T-cell (primary cell): ENCODE measurements around the gene TMEM30B. TPM values are rescaled to one million over a fixed set of nuclear protein-coding genes. Genes with fewer than 3 reads are reported as not detected.
"Not testable (repeated sequence)": the region's sequence is repeated elsewhere in the genome, so short reads cannot be mapped to it uniquely, and the experiment has no call there.

Experiments
- ATAC-seq, 4 experiments: fragments of 200-7000 bp in 3 of 4; fragments of 150-1000 bp in 1 of 4; cut with Tn5 transposase; replicated peaks in 1 of 4; 1 replicate in 3 of 4; 2 replicates in 1 of 4; pipeline ENCODE4 v1.10.0; 2021; ENCODE audit warnings: moderate library complexity in 3 of 4, mild to moderate bottlenecking in 2 of 4, moderate number of reproducible peaks in 1 of 4
- CTCF ChIA-PET, 2 donors: fragments of 300-600 bp; sonication (Branson Sonifier 250); formaldehyde crosslinking; loops; one replicate each; lab custom pipeline; 2022; ENCODE audit warnings: antibody characterized with exemption in 2 of 2; lab: Charles Lee
- POLR2A ChIA-PET, 2 donors: fragments of 300-600 bp; sonication (Branson Sonifier 250); formaldehyde crosslinking; loops; one replicate each; lab custom pipeline; 2022; ENCODE audit warnings: antibody characterized with exemption in 2 of 2; lab: Charles Lee
- DNase-seq, 35 experiments: peaks; one replicate each; pipeline versions ENCODE4 v3.0.0 to v3.0.0-alpha.2; 2013 to 2023
- H3K27ac ChIP-seq: one replicate; pipeline ENCODE4 v1.5.1; 2013; ENCODE audit warnings: low read length
- H3K27me3 ChIP-seq, 2 experiments: replicated peaks in 1 of 2; 1 replicate in 1 of 2; 2 replicates in 1 of 2; pipeline versions ENCODE4 v1.6.1 to v1.7.0; 2013; ENCODE audit warnings: low read length in 1 of 2, mixed read lengths in 1 of 2; ENCODE audit not compliant: control insufficient read depth in 2 of 2, insufficient read depth in 2 of 2; ENCODE audit errors: extremely low read depth in 1 of 2
- H3K36me3 ChIP-seq, 2 donors: 1 replicate in 1 of 2; 2 replicates in 1 of 2; pipeline versions ENCODE4 v1.6.1 to v1.7.0; 2013; ENCODE audit warnings: low read length in 1 of 2; ENCODE audit not compliant: control insufficient read depth in 2 of 2, insufficient read depth in 1 of 2; ENCODE audit errors: extremely low read depth in 1 of 2
- H3K4me1 ChIP-seq, 2 experiments: 1 replicate in 1 of 2; 2 replicates in 1 of 2; pipeline versions ENCODE4 v1.6.1 to v1.7.0; 2013; ENCODE audit warnings: low read length in 2 of 2, mixed read lengths in 1 of 2; ENCODE audit not compliant: insufficient read depth in 2 of 2, control insufficient read depth in 1 of 2; ENCODE audit errors: extremely low read depth in 1 of 2
- H3K4me3 ChIP-seq, 2 donors: 1 replicate in 1 of 2; 2 replicates in 1 of 2; pipeline versions ENCODE4 v1.5.1 to v1.7.0; 2013; ENCODE audit warnings: mild to moderate bottlenecking in 2 of 2, low read length in 1 of 2, moderate library complexity in 1 of 2; ENCODE audit not compliant: control insufficient read depth in 1 of 2; ENCODE audit errors: extremely low read depth in 1 of 2
- H3K9me3 ChIP-seq: 2 replicates; pipeline ENCODE4 v1.7.0; 2013
- H3K27ac Mint-ChIP-seq, 2 donors: one replicate each; pipeline ENCODE4 v1.8.0; 2020 to 2021; ENCODE audit warnings: mild to moderate bottlenecking in 2 of 2, mixed read lengths in 2 of 2
- H3K27me3 Mint-ChIP-seq, 2 donors: one replicate each; pipeline ENCODE4 v1.8.0; 2021 to 2022; ENCODE audit warnings: mixed read lengths in 2 of 2
- H3K36me3 Mint-ChIP-seq: one replicate; pipeline ENCODE4 v1.8.0; 2021; ENCODE audit warnings: mixed read lengths
- H3K4me1 Mint-ChIP-seq, 3 donors: one replicate each; pipeline ENCODE4 v1.8.0; 2020 to 2022; ENCODE audit warnings: mixed read lengths in 3 of 3, mild to moderate bottlenecking in 1 of 3
- H3K4me3 Mint-ChIP-seq, 3 donors: one replicate each; pipeline ENCODE4 v1.8.0; 2020 to 2022; ENCODE audit warnings: mild to moderate bottlenecking in 3 of 3, mixed read lengths in 3 of 3, moderate library complexity in 3 of 3
- H3K9me3 Mint-ChIP-seq, 3 donors: one replicate each; pipeline ENCODE4 v1.8.0; 2020 to 2022; ENCODE audit warnings: mixed read lengths in 3 of 3
- WGBS: methylation state at CpG from one replicate; pipeline ENCODE4 v1.1.5; 2013; ENCODE audit warnings: missing lambda C conversion rate; ENCODE audit not compliant: insufficient coverage; 5-methylcytosine and 5-hydroxymethylcytosine counted together
- total RNA-seq, 35 experiments: library from RNA in 6 of 35; stranded (reverse) in 6 of 35; fragments of 120-200 nt in 1 of 35; gene quantifications; one replicate each; pipeline versions ENCODE4 v1.2.1 to v1.2.4 and lab custom pipeline; 2013 to 2026

The TMEM30B gene
- total RNA-seq, 5 donors from 2014 or later (not counting 1 experiment from before 2014, with no cell fraction given) = 2.1 to 8.6 (median 2.9) TPM

DNA sequence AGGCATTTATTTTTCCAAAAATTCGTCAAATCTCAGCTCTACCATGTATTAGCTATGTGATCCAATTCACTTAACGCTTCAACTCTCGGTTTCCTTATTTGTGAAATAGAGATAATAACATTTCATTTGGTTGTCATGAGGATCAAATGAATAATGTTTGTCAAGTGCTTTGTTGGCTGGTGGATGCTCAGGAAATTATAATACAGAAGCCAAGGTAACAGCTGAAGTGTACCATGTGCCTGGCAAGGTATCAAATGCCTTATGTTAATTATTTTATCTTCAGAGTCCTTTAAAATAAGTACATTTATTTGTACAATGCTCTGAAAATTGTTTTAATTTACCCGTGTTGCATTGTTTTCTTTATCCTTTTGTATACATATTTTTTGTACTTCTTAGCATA lies 34.2 kb upstream of the TMEM30B start:
- H3K27ac ChIP-seq = no peak overlapping the region
- no peak for ATAC-seq
- H3K27me3 ChIP-seq = no peaks in the 10 kb centered on the region
- H3K9me3 ChIP-seq = no peaks in the 10 kb centered on the region
- Mint-ChIP-seq H3K27me3 (no peaks in the 10 kb centered on the region), H3K27ac (no peak overlapping the region), H3K4me3 (no peak overlapping the region), H3K36me3 (peaks cover 32% of the 10 kb centered on the region), H3K9me3 (peaks cover 11 to 32% (median 20%) of the 10 kb centered on the region in 3 donors), H3K4me1 (peaks cover 0 to 1% (median 0%) of the 10 kb centered on the region in 3 donors)
- H3K4me3 ChIP-seq = no peak overlapping the region
- DNase-seq = no peak
- CTCF ChIA-PET = interaction anchor here in 1 of 2 donors (0.6 to 1.3 kb wide), 3 partner anchors 23 to 158 kb away, joined by 3 to 4 read pairs (median 4); no protein-coding TSS in a partner anchor
- POLR2A ChIA-PET = interaction anchor here in 1 of 2 donors (0.8 kb wide), 1 partner anchor 80 kb away, joined by 3 read pairs; no protein-coding TSS in a partner anchor
- WGBS = no CpG with 5 or more reads among the region's 4 CpGs
- peaks cover 0 to under 1% of the 10 kb centered on the region in 2 experiments for H3K4me1 ChIP-seq
- no peaks in the 10 kb centered on the region for H3K36me3 ChIP-seq

DNA sequence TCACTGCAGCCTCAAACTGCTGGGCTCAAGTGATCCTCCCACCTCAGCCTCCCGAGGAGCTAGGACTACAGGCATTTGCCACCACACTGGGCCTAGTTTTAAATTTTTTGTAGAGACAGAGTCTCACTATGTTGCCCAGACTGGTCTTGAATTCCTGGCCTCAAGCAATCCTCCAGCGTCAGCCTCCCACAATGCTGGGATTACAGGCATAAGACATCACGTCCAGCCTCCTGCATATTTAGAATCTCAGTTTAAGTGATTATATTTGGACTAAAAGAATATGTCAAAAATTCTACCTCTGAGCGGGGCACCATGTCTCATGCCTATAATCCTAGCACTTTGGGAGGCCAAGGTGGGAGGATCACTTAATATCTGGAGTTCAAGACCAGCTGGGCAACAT lies 27.6 kb upstream of the TMEM30B start:
- not testable (repeated sequence) for H3K36me3 ChIP-seq, ATAC-seq, H3K4me1 ChIP-seq, DNase-seq, H3K9me3 ChIP-seq, H3K27ac Mint-ChIP-seq, H3K27me3 ChIP-seq, H3K27ac ChIP-seq, H3K27me3 Mint-ChIP-seq, H3K4me3 ChIP-seq
- WGBS = 100% methylated on average over 1 of the region's 4 CpGs
- H3K4me3 Mint-ChIP-seq = peak overlapping the region in 1 of 3 donors; percentile 37
- peaks cover 13 to 39% (median 26%) of the 10 kb centered on the region in 3 donors for H3K9me3 Mint-ChIP-seq
- H3K4me1 Mint-ChIP-seq = peaks cover 19 to 22% (median 19%) of the 10 kb centered on the region in 3 donors
- H3K36me3 Mint-ChIP-seq = peaks cover 52% of the 10 kb centered on the region
- ChIA-PET POLR2A (interaction anchor here in 1 of 2 donors (0.5 kb wide), 1 partner anchor 18 kb away, joined by 6 read pairs; no protein-coding TSS in a partner anchor), CTCF (interaction anchor here (0.6 to 1.3 kb wide), 3 partner anchors 24 to 120 kb away, joined by 3 read pairs; no protein-coding TSS in a partner anchor)

DNA sequence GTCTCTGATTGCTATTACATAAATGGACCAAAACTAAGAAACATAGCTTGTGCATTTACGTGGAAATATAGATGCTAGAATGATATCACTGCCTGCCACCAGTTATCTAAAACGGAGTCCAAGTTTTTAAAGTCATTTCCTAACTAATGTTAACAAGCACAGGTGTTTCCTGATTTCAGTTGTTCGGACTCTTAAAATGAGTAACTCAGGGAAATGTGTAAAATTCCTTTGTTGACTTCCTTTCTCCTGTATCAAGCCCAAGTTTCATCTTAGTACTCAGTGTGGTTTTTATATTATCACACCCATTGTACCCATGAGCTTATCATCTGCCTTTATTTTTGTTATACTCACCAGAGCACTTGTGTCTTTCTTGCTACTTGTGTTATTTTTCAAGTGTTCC lies 27.1 kb upstream of the TMEM30B start:
- WGBS = no CpG with 5 or more reads among the region's 3 CpGs
- Histone ChIP-seq H3K4me1 (peaks cover 9 to 10% of the 10 kb centered on the region in 2 experiments), H3K27me3 (no peaks in the 10 kb centered on the region), H3K27ac (no peak overlapping the region), H3K4me3 (no peak overlapping the region), H3K36me3 (peaks cover 0 to 6% of the 10 kb centered on the region in 2 donors), H3K9me3 (peaks cover 4% of the 10 kb centered on the region)
- POLR2A ChIA-PET = no interaction called here
- Mint-ChIP-seq H3K27me3 (no peaks in the 10 kb centered on the region), H3K4me3 (no peak overlapping the region), H3K36me3 (peaks cover 48% of the 10 kb centered on the region), H3K4me1 (peaks cover 19 to 22% (median 19%) of the 10 kb centered on the region in 3 donors), H3K9me3 (peaks cover 13 to 35% (median 24%) of the 10 kb centered on the region in 3 donors), H3K27ac (no peak overlapping the region)
- DNase-seq (no peak), ATAC-seq (no peak)
- CTCF ChIA-PET = interaction anchor here (0.6 to 1.3 kb wide), 4 partner anchors 17 to 120 kb away, joined by 3 read pairs; no protein-coding TSS in a partner anchor

- ATAC-seq (no peak), DNase-seq (no peak)
- WGBS = no CpG with 5 or more reads among the region's 2 CpGs
- POLR2A ChIA-PET = interaction anchor here (0.5 to 1.0 kb wide), 7 partner anchors 12 to 564 kb away, joined by 3 to 8 read pairs (median 3); no protein-coding TSS in a partner anchor
- Mint-ChIP-seq H3K27ac (no peak overlapping the region), H3K4me3 (no peak overlapping the region), H3K36me3 (peaks cover 37% of the 10 kb centered on the region), H3K27me3 (no peaks in the 10 kb centered on the region), H3K4me1 (peaks cover 25 to 36% (median 25%) of the 10 kb centered on the region in 3 donors), H3K9me3 (peaks cover 5 to 15% (median 9%) of the 10 kb centered on the region in 3 donors)
- CTCF ChIA-PET = interaction anchor here (0.5 to 1.0 kb wide), 11 partner anchors 14 to 898 kb away, joined by 3 to 4 read pairs (median 3); no protein-coding TSS in a partner anchor
- Histone ChIP-seq H3K27me3 (no peaks in the 10 kb centered on the region), H3K27ac (no peak overlapping the region), H3K4me1 (peaks cover 10 to 14% of the 10 kb centered on the region in 2 experiments), H3K9me3 (peaks cover 4% of the 10 kb centered on the region), H3K4me3 (no peak overlapping the region), H3K36me3 (peaks cover 0 to 6% of the 10 kb centered on the region in 2 donors)
Measured at GRCh38 chr14:61304688-61305087, 23.6 kb upstream of the TMEM30B start.

GRCh38 chr14:61300754-61301153 lies 19.6 kb upstream of the TMEM30B start:
- ChIA-PET CTCF (no interaction called here), POLR2A (interaction anchor here in 1 of 2 donors (0.5 to 0.6 kb wide), 2 partner anchors 19 to 23 kb away, joined by 3 read pairs; no protein-coding TSS in a partner anchor)
- no peaks in the 10 kb centered on the region for H3K36me3 ChIP-seq
- H3K4me3 ChIP-seq = no peak overlapping the region
- Mint-ChIP-seq H3K9me3 (peaks cover 0 to 10% (median 4%) of the 10 kb centered on the region in 3 donors), H3K27ac (peak overlapping the region in 1 of 2 donors; percentile 3), H3K4me1 (peaks cover 46 to 53% (median 48%) of the 10 kb centered on the region in 3 donors), H3K4me3 (no peak overlapping the region), H3K36me3 (peaks cover 18% of the 10 kb centered on the region), H3K27me3 (no peaks in the 10 kb centered on the region)
- H3K9me3 ChIP-seq = no peaks in the 10 kb centered on the region
- H3K27me3 ChIP-seq = no peaks in the 10 kb centered on the region
- WGBS = 94% methylated on average over 3 of the region's 7 CpGs
- ATAC-seq (no peak), DNase-seq (no peak)
- H3K27ac ChIP-seq = no peak overlapping the region
- peaks cover 25 to 29% of the 10 kb centered on the region in 2 experiments for H3K4me1 ChIP-seq

DNA sequence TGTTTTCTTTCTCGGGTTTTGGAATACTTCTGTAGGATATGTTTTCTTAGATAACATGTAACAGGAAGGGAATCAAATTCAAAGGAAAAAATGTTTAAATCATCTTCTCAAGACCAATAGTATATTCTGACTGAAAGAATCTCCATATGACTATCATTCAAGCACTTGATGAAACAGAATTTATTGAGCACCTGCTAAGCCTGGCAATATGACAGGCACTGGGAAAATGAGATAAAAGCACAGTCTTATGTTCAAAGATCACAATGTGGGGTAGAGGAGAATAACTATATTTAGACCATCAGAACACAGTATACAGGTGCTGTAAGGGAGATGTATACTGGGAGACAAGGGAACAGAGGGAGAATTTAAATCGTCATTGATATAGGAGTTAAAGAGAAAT lies 19.1 kb upstream of the TMEM30B start:
- no peaks in the 10 kb centered on the region for H3K36me3 ChIP-seq
- no peaks in the 10 kb centered on the region for H3K27me3 Mint-ChIP-seq
- H3K4me3 Mint-ChIP-seq = no peak overlapping the region
- H3K36me3 Mint-ChIP-seq = peaks cover 15% of the 10 kb centered on the region
- H3K27me3 ChIP-seq = no peaks in the 10 kb centered on the region
- ChIA-PET POLR2A (interaction anchor here in 1 of 2 donors (1.2 kb wide), 1 partner anchor 11 kb away, joined by 3 read pairs; no protein-coding TSS in a partner anchor), CTCF (interaction anchor here in 1 of 2 donors (1.1 to 1.3 kb wide), 5 partner anchors 28 to 538 kb away, joined by 3 read pairs; no protein-coding TSS in a partner anchor)
- peaks cover 0 to 6% (median 0%) of the 10 kb centered on the region in 3 donors for H3K9me3 Mint-ChIP-seq
- H3K4me1 ChIP-seq = peaks cover 25 to 29% of the 10 kb centered on the region in 2 experiments
- WGBS = no CpG with 5 or more reads among the region's 2 CpGs
- no peak overlapping the region for H3K27ac ChIP-seq
- no peak overlapping the region for H3K4me3 ChIP-seq
- H3K4me1 Mint-ChIP-seq = peaks cover 50 to 54% (median 50%) of the 10 kb centered on the region in 3 donors
- H3K9me3 ChIP-seq = no peaks in the 10 kb centered on the region
- ATAC-seq (no peak), DNase-seq (no peak)
- H3K27ac Mint-ChIP-seq = peak overlapping the region; percentile 29 to 68
